Mucosa of descending colon (tissue), 3 donors: ENCODE measurements around the gene CLSTN2. TPM values are rescaled to one million over a fixed set of nuclear protein-coding genes. Genes with fewer than 3 reads are reported as not detected.

ENCODE experiments used
- ATAC-seq: fragments of 200-7000 bp; cut with Tn5 transposase; one replicate; pipeline ENCODE4 v1.9.1; 2020; ENCODE audit warnings: mild to moderate bottlenecking, moderate library complexity
- DNase-seq, 3 donors: peaks; one replicate each; pipeline ENCODE4 v3.0.0-alpha.2; 2020
- H3K36me3 ChIP-seq: fragments of 200-600 bp; one replicate; pipeline ENCODE4 v1.8.0; 2021; ENCODE audit warnings: low read depth, mild to moderate bottlenecking
- H3K4me1 ChIP-seq: fragments of 200-600 bp; one replicate; pipeline ENCODE4 v1.8.0; 2021; ENCODE audit warnings: low read depth, mild to moderate bottlenecking
- H3K4me3 ChIP-seq: fragments of 200-600 bp; one replicate; pipeline ENCODE4 v1.8.0; 2021; ENCODE audit warnings: mild to moderate bottlenecking
- H3K9me3 ChIP-seq: fragments of 200-600 bp; one replicate; pipeline ENCODE4 v1.8.0; 2021; ENCODE audit warnings: mild to moderate bottlenecking
- CTCF ChIP-seq: fragments of 200-600 bp; IDR thresholded peaks from one replicate; pipeline ENCODE4 v1.8.0; 2022; ENCODE audit warnings: antibody characterized with exemption, mild to moderate bottlenecking
- intact Hi-C, 2 donors: fragments of 100-400 bp; cut with DNase I in 1 of 2; cut with micrococcal nuclease in 1 of 2; formaldehyde crosslinking; loops; one replicate each; pipeline versions ENCODE4 v1.11.0 to v1.11.1; 2022; cut with DNase I, micrococcal nuclease
- total RNA-seq, 3 donors: library from RNA; stranded (reverse); fragmentation: NEBNext Ultra II Directional in 2 of 3; extraction: Animal tissue kit (Norgen Biotek cat#: 25700) in 2 of 3; gene quantifications; one replicate each; pipeline versions ENCODE4 v1.2.1 to v1.2.4, GENCODE V29; 2021 to 2023
- donor health status: DM: no; HTN: no; CAD: no; lungs with moderate emphysema.
- donor health status: DM: no; HTN: no; CAD: no.
- donor health status: DM: no; HTN: yes; CAD: no.

The CLSTN2 gene
- total RNA-seq, 3 donors from 2014 or later = 0.90 to 5.3 (median 2.5) TPM

- TF ChIP-seq CTCF = no peak
- Histone ChIP-seq H3K4me3 (no peak overlapping the region), H3K4me1 (no peaks in the 10 kb centered on the region), H3K9me3 (no peaks in the 10 kb centered on the region), H3K36me3 (no peaks in the 10 kb centered on the region)
- no peak for ATAC-seq
- intact Hi-C loops = no loop called here
- DNase-seq = no peak
These were observed 179.2 kb downstream of the CLSTN2 start for GRCh38 chr3:140113996-140114788.

- intact Hi-C loops = no loop called here
- no peak overlapping the region for H3K4me3 ChIP-seq
- H3K4me1 ChIP-seq = no peaks in the 10 kb centered on the region
- H3K36me3 ChIP-seq = no peaks in the 10 kb centered on the region
- ATAC-seq (no peak), DNase-seq (no peak)
- no peak for TF ChIP-seq CTCF
- no peaks in the 10 kb centered on the region for H3K9me3 ChIP-seq
These were observed 179.8 kb downstream of the CLSTN2 start for GRCh38 chr3:140114789-140115080.

- TF ChIP-seq CTCF = no peak
- Histone ChIP-seq H3K36me3 (no peaks in the 10 kb centered on the region), H3K4me1 (no peaks in the 10 kb centered on the region), H3K9me3 (no peaks in the 10 kb centered on the region), H3K4me3 (no peak overlapping the region)
- ATAC-seq = no peak
- intact Hi-C loops = no loop called here
- no peak for DNase-seq
These were observed 182.1 kb downstream of the CLSTN2 start for GRCh38 chr3:140117096-140117526.

- Histone ChIP-seq H3K36me3 (no peaks in the 10 kb centered on the region), H3K4me1 (no peaks in the 10 kb centered on the region), H3K4me3 (no peak overlapping the region), H3K9me3 (no peaks in the 10 kb centered on the region)
- intact Hi-C loops = no loop called here
- DNase-seq (no peak), ATAC-seq (no peak)
- no peak for TF ChIP-seq CTCF
These were observed 187.2 kb downstream of the CLSTN2 start for GRCh38 chr3:140122183-140122582.

GRCh38 chr3:140128217-140128616 is 193.2 kb downstream of the CLSTN2 start:
- no peak for DNase-seq

More at GRCh38 chr3:140128217-140128616, 193.2 kb downstream of the CLSTN2 start:
- H3K36me3 ChIP-seq = no peaks in the 10 kb centered on the region
- no peaks in the 10 kb centered on the region for H3K4me1 ChIP-seq
- H3K4me3 ChIP-seq = no peak overlapping the region
- H3K9me3 ChIP-seq = no peaks in the 10 kb centered on the region
- TF ChIP-seq CTCF = no peak
- intact Hi-C loops = no loop called here
- no peak for ATAC-seq
